NCI-H146 (cell line): ENCODE results near the gene PTPRO.

Experiments
- DNase-seq: peaks from one replicate; lab custom pipeline; 2025; lab: John Stamatoyannopoulos, UW

PTPRO gene

GRCh38 chr12:15646581-15646980 is 324.3 kb downstream of the PTPRO start:
- DNase-seq: no peak
